Measurements from ENCODE around the gene CFAP73. TPM values are rescaled to one million over a fixed set of nuclear protein-coding genes. Genes with fewer than 3 reads are reported as not detected.

CFAP73 gene
- total RNA-seq, 3 donors from 2014 or later (not counting 1 experiment from before 2014, with no cell fraction given): not detected

GRCh38 chr12:113105606-113106271 is 43.8 kb upstream of the CFAP73 start:
- no peaks in the 10 kb centered on the region for H3K36me3 Mint-ChIP-seq
- H3K4me3 Mint-ChIP-seq: no peak overlapping the region
- no peak for TF ChIP-seq CTCF (IDR thresholded peaks at IDR 0.05)
- no peak overlapping the region for H3K4me3 ChIP-seq (ENCODE audit: low read length)
- ATAC-seq (no peak), DNase-seq (no peak)
- peaks cover 4 to 8% of the 10 kb centered on the region in 2 donors for H3K27me3 Mint-ChIP-seq (ENCODE audit: low read depth in 2 of 2)
- H3K27me3 ChIP-seq (ENCODE audit: control insufficient read depth, insufficient read depth, low read length): no peaks in the 10 kb centered on the region
- intact Hi-C loops (cut with micrococcal nuclease): no loop called here
- H3K9me3 Mint-ChIP-seq: no peaks in the 10 kb centered on the region
- H3K27ac Mint-ChIP-seq: no peak overlapping the region
- peaks cover 33% of the 10 kb centered on the region for H3K4me1 ChIP-seq (ENCODE audit: control insufficient read depth, insufficient read depth, low read length)
- H3K36me3 ChIP-seq (ENCODE audit: control insufficient read depth, insufficient read depth, low read length): no peaks in the 10 kb centered on the region
- H3K4me1 Mint-ChIP-seq: peaks cover 0 to 10% of the 10 kb centered on the region in 2 donors
- H3K9me3 ChIP-seq (ENCODE audit: control insufficient read depth, insufficient read depth, low read length): no peaks in the 10 kb centered on the region
- no peak overlapping the region for H3K27ac ChIP-seq (ENCODE audit: low read length)
- WGBS (ENCODE audit: insufficient coverage): 95% methylated on average over 12 of the region's 15 CpGs

- Mint-ChIP-seq H3K9me3 (no peaks in the 10 kb centered on the region), H3K36me3 (no peaks in the 10 kb centered on the region), H3K27ac (no peak overlapping the region), H3K4me1 (peaks cover 0 to 10% of the 10 kb centered on the region in 2 donors), H3K27me3 (ENCODE audit: low read depth in 2 of 2) (peaks cover 4 to 14% of the 10 kb centered on the region in 2 donors), H3K4me3 (no peak overlapping the region)
- DNase-seq (no peak), ATAC-seq (no peak)
- no peaks in the 10 kb centered on the region for H3K27me3 ChIP-seq (ENCODE audit: control insufficient read depth, insufficient read depth, low read length)
- intact Hi-C loops (cut with micrococcal nuclease): no loop called here
- peaks cover 34% of the 10 kb centered on the region for H3K4me1 ChIP-seq (ENCODE audit: control insufficient read depth, insufficient read depth, low read length)
- 93% methylated on average over 1 of the region's 1 CpG for WGBS (ENCODE audit: insufficient coverage)
- H3K4me3 ChIP-seq (ENCODE audit: low read length): no peak overlapping the region
- no peak overlapping the region for H3K27ac ChIP-seq (ENCODE audit: low read length)
- no peaks in the 10 kb centered on the region for H3K9me3 ChIP-seq (ENCODE audit: control insufficient read depth, insufficient read depth, low read length)
- H3K36me3 ChIP-seq (ENCODE audit: control insufficient read depth, insufficient read depth, low read length): no peaks in the 10 kb centered on the region
- TF ChIP-seq CTCF (IDR thresholded peaks at IDR 0.05): no peak
Observed at GRCh38 chr12:113106361-113106760, 43.2 kb upstream of the CFAP73 start.

- no peak overlapping the region for H3K4me3 ChIP-seq (ENCODE audit: low read length)
- Mint-ChIP-seq H3K27ac (no peak overlapping the region), H3K4me1 (peaks cover 0 to 10% of the 10 kb centered on the region in 2 donors), H3K4me3 (no peak overlapping the region), H3K36me3 (no peaks in the 10 kb centered on the region), H3K27me3 (ENCODE audit: low read depth in 2 of 2) (peaks cover 10 to 22% of the 10 kb centered on the region in 2 donors), H3K9me3 (no peaks in the 10 kb centered on the region)
- H3K4me1 ChIP-seq (ENCODE audit: control insufficient read depth, insufficient read depth, low read length): peaks cover 34% of the 10 kb centered on the region
- H3K27ac ChIP-seq (ENCODE audit: low read length): no peak overlapping the region
- no peak for TF ChIP-seq CTCF (IDR thresholded peaks at IDR 0.05)
- H3K9me3 ChIP-seq (ENCODE audit: control insufficient read depth, insufficient read depth, low read length): no peaks in the 10 kb centered on the region
- ATAC-seq (no peak), DNase-seq (no peak)
- no peaks in the 10 kb centered on the region for H3K27me3 ChIP-seq (ENCODE audit: control insufficient read depth, insufficient read depth, low read length)
- intact Hi-C loops (cut with micrococcal nuclease): no loop called here
- 94% methylated on average over 4 of the region's 4 CpGs for WGBS (ENCODE audit: insufficient coverage)
- H3K36me3 ChIP-seq (ENCODE audit: control insufficient read depth, insufficient read depth, low read length): no peaks in the 10 kb centered on the region
Observed at GRCh38 chr12:113108308-113108707, 41.2 kb upstream of the CFAP73 start.

- no peak overlapping the region for H3K4me3 ChIP-seq (ENCODE audit: low read length)
- no peaks in the 10 kb centered on the region for H3K36me3 ChIP-seq (ENCODE audit: control insufficient read depth, insufficient read depth, low read length)
- DNase-seq: no peak
- no peaks in the 10 kb centered on the region for H3K9me3 ChIP-seq (ENCODE audit: control insufficient read depth, insufficient read depth, low read length)
- H3K4me1 ChIP-seq (ENCODE audit: control insufficient read depth, insufficient read depth, low read length): peaks cover 23% of the 10 kb centered on the region
- peak in 1 of 3 donors; percentile 11 for ATAC-seq
- intact Hi-C loops (cut with micrococcal nuclease): no loop called here
- no peak for TF ChIP-seq CTCF (IDR thresholded peaks at IDR 0.05)
- WGBS (ENCODE audit: insufficient coverage): 74% methylated on average over 5 of the region's 5 CpGs
- H3K27me3 ChIP-seq (ENCODE audit: control insufficient read depth, insufficient read depth, low read length): no peaks in the 10 kb centered on the region
- peaks cover 0 to 5% of the 10 kb centered on the region in 2 donors for H3K4me1 Mint-ChIP-seq
- no peak overlapping the region for H3K4me3 Mint-ChIP-seq
- no peak overlapping the region for H3K27ac Mint-ChIP-seq
- H3K9me3 Mint-ChIP-seq: no peaks in the 10 kb centered on the region
- peaks cover 10 to 22% of the 10 kb centered on the region in 2 donors for H3K27me3 Mint-ChIP-seq (ENCODE audit: low read depth in 2 of 2)
- peak overlapping the region; percentile 16 for H3K27ac ChIP-seq (ENCODE audit: low read length)
- no peaks in the 10 kb centered on the region for H3K36me3 Mint-ChIP-seq
Observed at GRCh38 chr12:113109360-113109759, 40.2 kb upstream of the CFAP73 start.

Measured in natural killer cell (primary cell).